ENCODE data around the gene MITF. TPM values are rescaled to one million over a fixed set of nuclear protein-coding genes. Genes with fewer than 3 reads are reported as not detected.

Gene MITF, protein sequence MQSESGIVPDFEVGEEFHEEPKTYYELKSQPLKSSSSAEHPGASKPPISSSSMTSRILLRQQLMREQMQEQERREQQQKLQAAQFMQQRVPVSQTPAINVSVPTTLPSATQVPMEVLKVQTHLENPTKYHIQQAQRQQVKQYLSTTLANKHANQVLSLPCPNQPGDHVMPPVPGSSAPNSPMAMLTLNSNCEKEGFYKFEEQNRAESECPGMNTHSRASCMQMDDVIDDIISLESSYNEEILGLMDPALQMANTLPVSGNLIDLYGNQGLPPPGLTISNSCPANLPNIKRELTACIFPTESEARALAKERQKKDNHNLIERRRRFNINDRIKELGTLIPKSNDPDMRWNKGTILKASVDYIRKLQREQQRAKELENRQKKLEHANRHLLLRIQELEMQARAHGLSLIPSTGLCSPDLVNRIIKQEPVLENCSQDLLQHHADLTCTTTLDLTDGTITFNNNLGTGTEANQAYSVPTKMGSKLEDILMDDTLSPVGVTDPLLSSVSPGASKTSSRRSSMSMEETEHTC
- total RNA-seq (2021; ENCODE audit: unreplicated experiment) = 1.9 TPM
- 0.66 and 0.70 TPM in 2 replicates for polyA plus RNA-seq (2012)
- Bru-seq, nascent RNA = percentile 33 among the genes with signal in this experiment
- percentile 20 among the genes with signal in this experiment for BruChase-seq, experiment 1, labeled RNA remaining after a 6-hour chase
- percentile 25 among the genes with signal in this experiment for BruChase-seq, experiment 2, labeled RNA remaining after a 2-hour chase
- long read RNA-seq, full-length matches to known transcripts = 5 of 6 reads
- long read RNA-seq, partial matches to known transcripts = 0 of 6 reads
- long read RNA-seq, other reads (novel, unspliced or antisense) = 1 of 6 reads

DNA sequence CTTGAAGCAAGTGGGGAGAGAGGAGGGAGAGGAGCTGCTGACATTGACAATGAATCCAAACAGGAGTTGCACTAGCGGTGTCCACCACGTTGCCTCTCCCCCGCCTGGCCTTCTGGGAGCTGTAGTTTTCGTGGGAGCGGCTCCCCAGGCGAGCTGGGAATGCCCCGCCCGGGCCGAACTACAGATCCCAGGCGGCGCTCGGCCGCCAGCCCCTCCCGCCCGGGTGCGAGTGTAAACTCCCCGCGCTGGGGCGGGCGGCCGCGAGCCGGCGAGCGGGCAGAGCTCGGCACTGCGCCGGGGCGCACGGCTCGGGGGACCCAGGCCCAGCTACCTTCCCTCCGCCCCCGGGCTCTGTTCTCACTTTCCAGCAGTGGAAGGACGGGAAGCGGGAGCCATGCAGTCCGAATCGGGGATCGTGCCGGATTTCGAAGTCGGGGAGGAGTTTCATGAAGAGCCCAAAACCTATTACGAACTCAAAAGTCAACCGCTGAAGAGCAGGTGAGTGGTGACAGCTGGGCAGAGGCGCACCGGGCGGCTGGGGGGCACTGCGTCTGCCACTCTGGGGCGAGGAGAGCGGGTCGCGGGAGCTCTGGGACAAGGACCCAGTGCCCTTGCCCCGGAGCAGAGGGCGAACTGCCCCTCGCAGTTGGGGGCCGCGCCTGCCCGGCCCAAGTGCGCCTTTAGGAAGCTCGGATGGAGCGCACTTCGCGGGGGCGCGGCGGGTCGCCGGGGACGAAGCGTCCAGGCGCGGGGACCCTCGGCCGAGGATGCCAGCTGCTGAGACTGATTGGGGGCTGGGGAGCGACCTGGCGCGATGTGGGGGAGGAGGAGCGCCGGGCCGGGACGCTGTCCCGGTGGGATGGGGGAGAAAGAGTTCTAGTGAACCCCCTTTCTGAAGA lies at the start of gene MITF:
MITF (plus strand) TSS at position 261 of the 899 bp plus-strand sequence; CDS start at position 395, 134 bp downstream.
- Histone ChIP-seq H3K4me2 (ENCODE audit: low read length) (peak within 1 kb of the TSS; percentile 90), H3K9me2 (ENCODE audit: insufficient read depth) (no peaks in the 10 kb centered on the region), H3K27me3 (ENCODE audit: insufficient read depth, low read length) (peaks cover 9% of the 10 kb centered on the region; the same call in 1 of the 2 replicates), H3K9me3 (ENCODE audit: control insufficient read depth in 1 of 2, insufficient read depth in 1 of 2, low read depth in 1 of 2, low read length in 2 of 2) (no peaks in the 10 kb centered on the region), H3K27ac (ENCODE audit: low read depth, low read length) (no peak within 1 kb of the TSS), H3K79me2 (ENCODE audit: insufficient read depth, low read length) (no peaks in the 10 kb centered on the region), H3K4me3 (replicated peaks in 1 of 2; ENCODE audit: low read depth in 1 of 2, low read length in 2 of 2) (peak within 1 kb of the TSS; percentile 58 to 66), H3K4me1 (ENCODE audit: control insufficient read depth in 1 of 2, insufficient read depth in 2 of 2, low read length in 2 of 2) (peaks cover 0 to 18% of the 10 kb centered on the region in 2 experiments; a peak in 2 of 4 replicates), H3K36me3 (ENCODE audit: control insufficient read depth in 1 of 2, insufficient read depth in 2 of 2, low read length in 2 of 2) (no peaks in the 10 kb centered on the region), H3K9ac (ENCODE audit: low read length) (peak within 1 kb of the TSS; percentile 30; the same call in 1 of the 2 replicates), H4K20me1 (ENCODE audit: insufficient read depth) (no peaks in the 10 kb centered on the region), H2AFZ (ENCODE audit: low read depth, low read length, poor library complexity, severe bottlenecking) (peak within 1 kb of the TSS; percentile 77)
- TF ChIP-seq EZH2phosphoT487 (IDR thresholded peaks at IDR 0.05; ENCODE audit: borderline replicate concordance) (no peak), ZFX (IDR thresholded peaks at IDR 0.05) (no peak)
- TF ChIP-seq, protein P1, sequence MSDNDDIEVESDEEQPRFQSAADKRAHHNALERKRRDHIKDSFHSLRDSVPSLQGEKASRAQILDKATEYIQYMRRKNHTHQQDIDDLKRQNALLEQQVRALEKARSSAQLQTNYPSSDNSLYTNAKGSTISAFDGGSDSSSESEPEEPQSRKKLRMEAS (IDR thresholded peaks at IDR 0.05) = peak; percentile 52; the same call in 1 of the 2 replicates
- intact Hi-C loops (cut with micrococcal nuclease) = no loop called here
- peak; percentile 53 for DNase-seq (ENCODE audit: low read depth, low spot score)
- BruUV-seq (replicated peaks) = no TSS peak
- CTCF ChIA-PET = no interaction called here
- POLR2A ChIA-PET = interaction anchor here (1.0 kb wide), 1 partner anchor 19 kb away, joined by 4 read pairs; no protein-coding TSS in a partner anchor
- RAD21 ChIA-PET (ENCODE audit: low non-redundant PET in 1 of 2, low total read pairs in 2 of 2, uncharacterized antibody in 2 of 2, unreplicated experiment in 2 of 2) = no interaction called here
- peak; percentile 97 for ATAC-seq

Measured in HCT116 (cell line).